WTC11 (cell line): ENCODE results near the gene LDB3. TPM values are rescaled to one million over a fixed set of nuclear protein-coding genes. Genes with fewer than 3 reads are reported as not detected.

Source experiments
- ATAC-seq: fragments of 200-7000 bp; cut with Tn5 transposase; 2 replicates; pipeline ENCODE4 v1.10.0; 2021; ENCODE audit warnings: mild to moderate bottlenecking, moderate library complexity
- CTCF ChIA-PET: fragments of 300-600 bp; sonication (Branson Sonifier 250); formaldehyde crosslinking; loops from one replicate; lab custom pipeline; 2021; ENCODE audit warnings: antibody characterized with exemption; lab: Charles Lee
- POLR2A ChIA-PET: fragments of 350-600 bp; sonication (Branson Sonifier 250); formaldehyde crosslinking; loops from one replicate; lab custom pipeline; 2021; ENCODE audit warnings: antibody characterized with exemption; lab: Charles Lee
- DNase-seq: peaks from one replicate; pipeline ENCODE4 v3.0.0; 2021; ENCODE audit warnings: low spot score
- H3K27ac Mint-ChIP-seq: 2 replicates; pipeline ENCODE4 v1.8.0; 2021; ENCODE audit warnings: mixed read lengths
- H3K27me3 Mint-ChIP-seq: 2 replicates; pipeline ENCODE4 v1.8.0; 2021; ENCODE audit warnings: low read depth, mild to moderate bottlenecking, moderate library complexity, mixed read lengths
- H3K36me3 Mint-ChIP-seq: 2 replicates; pipeline ENCODE4 v1.8.0; 2021; ENCODE audit warnings: mixed read lengths
- H3K4me1 Mint-ChIP-seq: 2 replicates; pipeline ENCODE4 v1.8.0; 2022; ENCODE audit warnings: mixed read lengths
- H3K4me3 Mint-ChIP-seq: 2 replicates; pipeline ENCODE4 v1.8.0; 2021; ENCODE audit warnings: mild to moderate bottlenecking, moderate library complexity, mixed read lengths
- H3K9me3 Mint-ChIP-seq: 2 replicates; pipeline ENCODE4 v1.8.0; 2021; ENCODE audit warnings: mixed read lengths
- EMX1 ChIP-seq: fragments of 250-450 bp; sonication (Bioruptor Pico); IDR thresholded peaks from 2 replicates; pipeline ENCODE4 v1.8.0; 2021; ENCODE audit warnings: mild to moderate bottlenecking
- ETV6 ChIP-seq: sonication (generic); formaldehyde crosslinking; IDR thresholded peaks from 2 replicates; pipeline ENCODE4 v1.8.1; 2022; ENCODE audit warnings: mild to moderate bottlenecking, missing genetic modification reagents
- FOXJ3 ChIP-seq: sonication (generic); formaldehyde crosslinking; IDR thresholded peaks from 2 replicates; pipeline ENCODE4 v1.9.0; 2021; ENCODE audit warnings: missing genetic modification reagents, mild to moderate bottlenecking, borderline replicate concordance
- GABPB1 ChIP-seq: sonication (generic); formaldehyde crosslinking; IDR thresholded peaks from 2 replicates; pipeline ENCODE4 v1.8.1; 2023; ENCODE audit warnings: mild to moderate bottlenecking, missing genetic modification reagents
- IRF2 ChIP-seq: sonication (generic); formaldehyde crosslinking; IDR thresholded peaks from 2 replicates; pipeline ENCODE4 v1.8.0; 2022; ENCODE audit warnings: low read depth, missing genetic modification reagents, borderline replicate concordance
- JAZF1 ChIP-seq: fragments of 250-450 bp; sonication (Bioruptor Pico); IDR thresholded peaks from 2 replicates; pipeline ENCODE4 v1.9.0; 2021; ENCODE audit warnings: moderate library complexity, mild to moderate bottlenecking, inconsistent platforms
- PRRX2 ChIP-seq: fragments of 250-450 bp; sonication (Bioruptor Pico); IDR thresholded peaks from 2 replicates; pipeline ENCODE4 v1.8.0; 2021; ENCODE audit warnings: mild to moderate bottlenecking
- RORB ChIP-seq: fragments of 250-450 bp; sonication (Bioruptor Pico); IDR thresholded peaks from 2 replicates; pipeline ENCODE4 v1.9.0; 2021; ENCODE audit warnings: mild to moderate bottlenecking
- TEAD1 ChIP-seq: sonication (generic); formaldehyde crosslinking; IDR thresholded peaks from 2 replicates; pipeline ENCODE4 v1.8.0; 2022; ENCODE audit warnings: mild to moderate bottlenecking, missing genetic modification reagents
- TEAD4 ChIP-seq: sonication (generic); formaldehyde crosslinking; IDR thresholded peaks from 2 replicates; pipeline ENCODE4 v1.8.0; 2022; ENCODE audit warnings: mild to moderate bottlenecking, missing genetic modification reagents
- ZNF317 ChIP-seq: sonication (generic); formaldehyde crosslinking; IDR thresholded peaks from 2 replicates; pipeline ENCODE4 v1.8.1; 2023; ENCODE audit warnings: low read depth, mild to moderate bottlenecking, moderate library complexity, missing genetic modification reagents, borderline replicate concordance
- total RNA-seq: library from RNA; stranded (reverse); gene quantifications from 3 replicates; pipeline ENCODE4 v1.2.3, GENCODE V29; 2021
- TF ChIP-seq, protein P1 (sequence below): sonication (generic); formaldehyde crosslinking; IDR thresholded peaks from 2 replicates; pipeline ENCODE4 v1.8.1; 2023; ENCODE audit warnings: mild to moderate bottlenecking, missing genetic modification reagents
- TF ChIP-seq, protein P2 (sequence below): fragments of 250-450 bp; sonication (Bioruptor Pico); IDR thresholded peaks from 2 replicates; pipeline ENCODE4 v1.9.0; 2021; ENCODE audit warnings: moderate library complexity, mild to moderate bottlenecking, inconsistent platforms, borderline replicate concordance
- TF ChIP-seq, protein P3 (sequence below): sonication (generic); formaldehyde crosslinking; IDR thresholded peaks from 2 replicates; pipeline ENCODE4 v1.8.1; 2022; ENCODE audit warnings: missing genetic modification reagents, borderline replicate concordance
- TF ChIP-seq, protein P4 (sequence below): sonication (generic); formaldehyde crosslinking; IDR thresholded peaks from 2 replicates; pipeline ENCODE4 v1.8.1; 2023; ENCODE audit warnings: mild to moderate bottlenecking, missing genetic modification reagents
- TF ChIP-seq, protein P5 (sequence below): sonication (generic); formaldehyde crosslinking; IDR thresholded peaks from 2 replicates; pipeline ENCODE4 v1.8.1; 2022; ENCODE audit warnings: mild to moderate bottlenecking, missing genetic modification reagents, moderate library complexity, borderline replicate concordance
- TF ChIP-seq, protein P6 (sequence below): fragments of 250-450 bp; sonication (Bioruptor Pico); conservative IDR thresholded peaks from 2 replicates; pipeline ENCODE4 v1.9.0; 2021; ENCODE audit warnings: mild to moderate bottlenecking
- TF ChIP-seq, protein P7 (sequence below): fragments of 250-450 bp; sonication (Bioruptor Pico); IDR thresholded peaks from 2 replicates; pipeline ENCODE4 v2.1.2; 2022; ENCODE audit warnings: mild to moderate bottlenecking, moderate library complexity
- TF ChIP-seq, protein P8 (sequence below): sonication (generic); formaldehyde crosslinking; conservative IDR thresholded peaks from 2 replicates; pipeline ENCODE4 v1.8.1; 2023; ENCODE audit warnings: mild to moderate bottlenecking, low read depth, missing genetic modification reagents, moderate library complexity
- TF ChIP-seq, protein P9 (sequence below): sonication (generic); formaldehyde crosslinking; IDR thresholded peaks from 2 replicates; pipeline ENCODE4 v1.8.1; 2023; ENCODE audit warnings: mild to moderate bottlenecking, missing genetic modification reagents, moderate library complexity

Gene LDB3
- total RNA-seq, 1 experiment from 2014 or later = 0.42 TPM

DNA sequence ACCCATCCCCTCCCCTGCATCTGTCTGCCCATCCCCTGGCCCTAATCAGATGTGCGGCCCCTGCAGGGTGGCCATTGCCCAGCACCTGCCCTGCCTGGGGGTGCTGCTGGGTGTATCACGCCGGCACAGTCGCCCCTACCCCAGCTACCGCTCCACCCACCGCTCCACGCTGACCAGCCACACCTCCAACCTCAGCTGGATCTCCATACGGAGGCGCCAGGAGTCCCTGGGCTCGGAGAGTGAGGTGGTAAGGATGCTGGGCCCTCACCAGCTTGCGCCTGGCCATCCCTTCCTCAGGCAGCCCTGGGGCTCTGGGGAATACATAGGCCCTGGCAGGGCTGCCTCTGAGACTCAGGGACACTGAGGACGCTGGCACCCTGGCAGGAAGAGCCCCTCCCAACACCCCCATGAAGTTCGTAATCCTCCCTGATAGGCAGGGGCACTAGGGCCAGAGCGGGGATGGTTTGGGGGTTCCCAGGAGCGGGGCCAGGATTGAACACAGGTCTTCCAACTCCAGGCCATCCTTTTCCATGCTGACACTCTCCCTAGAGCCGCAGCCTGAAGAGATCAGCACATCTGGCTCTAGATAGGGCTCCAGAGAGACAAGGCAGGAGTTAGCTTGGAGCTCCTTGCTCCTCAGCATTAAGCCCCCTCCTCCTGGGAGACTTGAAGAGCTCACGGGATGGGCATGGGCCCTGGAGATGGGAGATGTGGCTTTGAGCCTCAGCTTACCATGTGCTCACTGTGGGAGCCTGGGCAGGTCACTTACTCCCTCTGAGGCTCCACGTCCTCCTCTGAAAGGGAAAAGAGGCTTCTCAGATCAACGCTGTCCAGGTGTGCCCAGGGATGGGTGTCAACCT lies 5.9 kb upstream of the LDB3 start:
- Mint-ChIP-seq H3K27me3 (no peaks in the 10 kb centered on the region), H3K9me3 (no peaks in the 10 kb centered on the region), H3K27ac (no peak overlapping the region), H3K4me1 (peaks cover 9% of the 10 kb centered on the region), H3K4me3 (no peak overlapping the region), H3K36me3 (no peaks in the 10 kb centered on the region)
- ChIA-PET CTCF (interaction anchor here (0.6 to 1.7 kb wide), 9 partner anchors 9 to 278 kb away, joined by 3 to 6 read pairs (median 4); no protein-coding TSS in a partner anchor), POLR2A (no interaction called here)
- no peak for TF ChIP-seq IRF2 (CRISPR knock-in tag)
- TF ChIP-seq, protein P1, sequence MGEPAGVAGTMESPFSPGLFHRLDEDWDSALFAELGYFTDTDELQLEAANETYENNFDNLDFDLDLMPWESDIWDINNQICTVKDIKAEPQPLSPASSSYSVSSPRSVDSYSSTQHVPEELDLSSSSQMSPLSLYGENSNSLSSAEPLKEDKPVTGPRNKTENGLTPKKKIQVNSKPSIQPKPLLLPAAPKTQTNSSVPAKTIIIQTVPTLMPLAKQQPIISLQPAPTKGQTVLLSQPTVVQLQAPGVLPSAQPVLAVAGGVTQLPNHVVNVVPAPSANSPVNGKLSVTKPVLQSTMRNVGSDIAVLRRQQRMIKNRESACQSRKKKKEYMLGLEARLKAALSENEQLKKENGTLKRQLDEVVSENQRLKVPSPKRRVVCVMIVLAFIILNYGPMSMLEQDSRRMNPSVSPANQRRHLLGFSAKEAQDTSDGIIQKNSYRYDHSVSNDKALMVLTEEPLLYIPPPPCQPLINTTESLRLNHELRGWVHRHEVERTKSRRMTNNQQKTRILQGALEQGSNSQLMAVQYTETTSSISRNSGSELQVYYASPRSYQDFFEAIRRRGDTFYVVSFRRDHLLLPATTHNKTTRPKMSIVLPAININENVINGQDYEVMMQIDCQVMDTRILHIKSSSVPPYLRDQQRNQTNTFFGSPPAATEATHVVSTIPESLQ (CRISPR knock-in tag) = no peak
- TF ChIP-seq ZNF317 = no peak
- TF ChIP-seq RORB = no peak
- TF ChIP-seq, protein P2, sequence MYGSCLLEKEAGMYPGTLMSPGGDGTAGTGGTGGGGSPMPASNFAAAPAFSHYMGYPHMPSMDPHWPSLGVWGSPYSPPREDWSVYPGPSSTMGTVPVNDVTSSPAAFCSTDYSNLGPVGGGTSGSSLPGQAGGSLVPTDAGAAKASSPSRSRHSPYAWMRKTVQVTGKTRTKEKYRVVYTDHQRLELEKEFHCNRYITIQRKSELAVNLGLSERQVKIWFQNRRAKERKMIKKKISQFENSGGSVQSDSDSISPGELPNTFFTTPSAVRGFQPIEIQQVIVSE = no peak
- TF ChIP-seq, protein P3, sequence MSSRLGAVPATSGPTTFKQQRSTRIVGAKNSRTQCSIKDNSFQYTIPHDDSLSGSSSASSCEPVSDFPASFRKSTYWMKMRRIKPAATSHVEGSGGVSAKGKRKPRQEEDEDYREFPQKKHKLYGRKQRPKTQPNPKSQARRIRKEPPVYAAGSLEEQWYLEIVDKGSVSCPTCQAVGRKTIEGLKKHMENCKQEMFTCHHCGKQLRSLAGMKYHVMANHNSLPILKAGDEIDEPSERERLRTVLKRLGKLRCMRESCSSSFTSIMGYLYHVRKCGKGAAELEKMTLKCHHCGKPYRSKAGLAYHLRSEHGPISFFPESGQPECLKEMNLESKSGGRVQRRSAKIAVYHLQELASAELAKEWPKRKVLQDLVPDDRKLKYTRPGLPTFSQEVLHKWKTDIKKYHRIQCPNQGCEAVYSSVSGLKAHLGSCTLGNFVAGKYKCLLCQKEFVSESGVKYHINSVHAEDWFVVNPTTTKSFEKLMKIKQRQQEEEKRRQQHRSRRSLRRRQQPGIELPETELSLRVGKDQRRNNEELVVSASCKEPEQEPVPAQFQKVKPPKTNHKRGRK (CRISPR knock-in tag) = no peak
- TF ChIP-seq, protein P4, sequence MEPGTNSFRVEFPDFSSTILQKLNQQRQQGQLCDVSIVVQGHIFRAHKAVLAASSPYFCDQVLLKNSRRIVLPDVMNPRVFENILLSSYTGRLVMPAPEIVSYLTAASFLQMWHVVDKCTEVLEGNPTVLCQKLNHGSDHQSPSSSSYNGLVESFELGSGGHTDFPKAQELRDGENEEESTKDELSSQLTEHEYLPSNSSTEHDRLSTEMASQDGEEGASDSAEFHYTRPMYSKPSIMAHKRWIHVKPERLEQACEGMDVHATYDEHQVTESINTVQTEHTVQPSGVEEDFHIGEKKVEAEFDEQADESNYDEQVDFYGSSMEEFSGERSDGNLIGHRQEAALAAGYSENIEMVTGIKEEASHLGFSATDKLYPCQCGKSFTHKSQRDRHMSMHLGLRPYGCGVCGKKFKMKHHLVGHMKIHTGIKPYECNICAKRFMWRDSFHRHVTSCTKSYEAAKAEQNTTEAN (CRISPR knock-in tag) = no peak
- TF ChIP-seq, protein P5, sequence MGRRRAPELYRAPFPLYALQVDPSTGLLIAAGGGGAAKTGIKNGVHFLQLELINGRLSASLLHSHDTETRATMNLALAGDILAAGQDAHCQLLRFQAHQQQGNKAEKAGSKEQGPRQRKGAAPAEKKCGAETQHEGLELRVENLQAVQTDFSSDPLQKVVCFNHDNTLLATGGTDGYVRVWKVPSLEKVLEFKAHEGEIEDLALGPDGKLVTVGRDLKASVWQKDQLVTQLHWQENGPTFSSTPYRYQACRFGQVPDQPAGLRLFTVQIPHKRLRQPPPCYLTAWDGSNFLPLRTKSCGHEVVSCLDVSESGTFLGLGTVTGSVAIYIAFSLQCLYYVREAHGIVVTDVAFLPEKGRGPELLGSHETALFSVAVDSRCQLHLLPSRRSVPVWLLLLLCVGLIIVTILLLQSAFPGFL (CRISPR knock-in tag) = no peak
- no peak for TF ChIP-seq PRRX2 (CRISPR knock-in tag)
- TF ChIP-seq TEAD1 (CRISPR knock-in tag) = no peak
- TF ChIP-seq JAZF1 (CRISPR knock-in tag) = no peak
- TF ChIP-seq FOXJ3 (CRISPR knock-in tag) = no peak
- TF ChIP-seq ETV6 (CRISPR knock-in tag) = no peak
- no peak for TF ChIP-seq TEAD4 (CRISPR knock-in tag)
- TF ChIP-seq, protein P6, sequence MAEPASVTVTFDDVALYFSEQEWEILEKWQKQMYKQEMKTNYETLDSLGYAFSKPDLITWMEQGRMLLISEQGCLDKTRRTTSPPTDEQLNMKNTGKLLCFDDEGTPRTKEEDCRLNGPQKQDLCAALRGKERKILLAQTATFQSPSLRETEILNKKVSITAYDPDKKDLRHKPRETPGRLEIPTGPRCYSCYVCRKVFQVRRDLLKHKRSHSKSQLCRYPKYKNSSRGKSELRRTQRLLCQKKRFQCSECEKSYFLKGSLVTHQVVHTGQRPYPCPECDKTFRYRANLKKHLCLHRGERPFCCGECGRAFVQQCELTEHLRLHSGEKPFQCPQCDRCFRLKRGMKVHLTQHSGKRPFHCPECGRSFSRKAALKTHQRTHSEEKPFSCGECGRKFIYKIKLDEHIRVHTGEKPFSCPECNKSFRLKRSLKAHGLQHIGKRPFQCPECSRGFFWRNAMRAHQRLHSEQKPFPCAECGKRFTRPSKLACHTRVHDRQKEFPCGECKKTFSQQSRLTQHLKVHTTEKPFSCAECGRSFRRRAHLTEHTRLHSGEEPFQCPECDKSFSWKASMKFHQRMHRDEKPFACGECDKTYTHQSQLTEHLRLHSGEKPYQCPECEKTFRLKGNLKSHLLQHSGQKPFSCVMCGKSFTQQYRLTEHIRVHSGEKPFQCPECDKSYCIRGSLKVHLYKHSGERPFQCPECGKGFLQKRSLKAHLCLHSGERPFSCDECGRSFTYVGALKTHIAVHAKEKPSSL = no peak
- no peak for TF ChIP-seq EMX1 (CRISPR knock-in tag)
- no peak for ATAC-seq
- no peak for DNase-seq

DNA sequence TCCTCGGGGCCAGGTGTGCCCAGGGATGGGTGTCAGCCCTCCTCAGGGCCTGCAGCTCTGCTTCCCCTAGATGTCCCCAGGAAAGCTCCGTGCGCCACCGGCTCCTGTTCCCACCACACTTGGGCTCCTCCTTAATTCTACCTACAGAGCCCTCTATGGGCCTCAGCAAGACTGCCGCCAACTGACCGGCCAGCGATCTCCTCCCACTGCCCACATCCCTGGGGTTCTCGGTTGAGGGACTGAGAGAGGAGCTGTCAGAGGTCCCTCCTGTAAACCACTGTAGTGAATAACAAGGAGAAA lies 5.3 kb upstream of the LDB3 start:
- DNase-seq (peak; percentile 45), ATAC-seq (peak; percentile 50)
- Mint-ChIP-seq H3K4me1 (peaks cover 10% of the 10 kb centered on the region), H3K4me3 (no peak overlapping the region), H3K27ac (no peak overlapping the region), H3K36me3 (no peaks in the 10 kb centered on the region), H3K27me3 (no peaks in the 10 kb centered on the region), H3K9me3 (no peaks in the 10 kb centered on the region)
- CTCF ChIA-PET = interaction anchor here (0.6 to 1.7 kb wide), 9 partner anchors 8 to 277 kb away, joined by 3 to 6 read pairs (median 4); no protein-coding TSS in a partner anchor
- POLR2A ChIA-PET = no interaction called here
- TF ChIP-seq IRF2 (CRISPR knock-in tag) = no peak
- TF ChIP-seq, protein P7, sequence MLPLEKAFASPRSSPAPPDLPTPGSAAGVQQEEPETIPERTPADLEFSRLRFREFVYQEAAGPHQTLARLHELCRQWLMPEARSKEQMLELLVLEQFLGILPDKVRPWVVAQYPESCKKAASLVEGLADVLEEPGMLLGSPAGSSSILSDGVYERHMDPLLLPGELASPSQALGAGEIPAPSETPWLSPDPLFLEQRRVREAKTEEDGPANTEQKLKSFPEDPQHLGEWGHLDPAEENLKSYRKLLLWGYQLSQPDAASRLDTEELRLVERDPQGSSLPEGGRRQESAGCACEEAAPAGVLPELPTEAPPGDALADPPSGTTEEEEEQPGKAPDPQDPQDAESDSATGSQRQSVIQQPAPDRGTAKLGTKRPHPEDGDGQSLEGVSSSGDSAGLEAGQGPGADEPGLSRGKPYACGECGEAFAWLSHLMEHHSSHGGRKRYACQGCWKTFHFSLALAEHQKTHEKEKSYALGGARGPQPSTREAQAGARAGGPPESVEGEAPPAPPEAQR (CRISPR knock-in tag) = no peak
- no peak for TF ChIP-seq ETV6 (CRISPR knock-in tag)
- no peak for TF ChIP-seq GABPB1 (CRISPR knock-in tag)
- TF ChIP-seq, protein P8, sequence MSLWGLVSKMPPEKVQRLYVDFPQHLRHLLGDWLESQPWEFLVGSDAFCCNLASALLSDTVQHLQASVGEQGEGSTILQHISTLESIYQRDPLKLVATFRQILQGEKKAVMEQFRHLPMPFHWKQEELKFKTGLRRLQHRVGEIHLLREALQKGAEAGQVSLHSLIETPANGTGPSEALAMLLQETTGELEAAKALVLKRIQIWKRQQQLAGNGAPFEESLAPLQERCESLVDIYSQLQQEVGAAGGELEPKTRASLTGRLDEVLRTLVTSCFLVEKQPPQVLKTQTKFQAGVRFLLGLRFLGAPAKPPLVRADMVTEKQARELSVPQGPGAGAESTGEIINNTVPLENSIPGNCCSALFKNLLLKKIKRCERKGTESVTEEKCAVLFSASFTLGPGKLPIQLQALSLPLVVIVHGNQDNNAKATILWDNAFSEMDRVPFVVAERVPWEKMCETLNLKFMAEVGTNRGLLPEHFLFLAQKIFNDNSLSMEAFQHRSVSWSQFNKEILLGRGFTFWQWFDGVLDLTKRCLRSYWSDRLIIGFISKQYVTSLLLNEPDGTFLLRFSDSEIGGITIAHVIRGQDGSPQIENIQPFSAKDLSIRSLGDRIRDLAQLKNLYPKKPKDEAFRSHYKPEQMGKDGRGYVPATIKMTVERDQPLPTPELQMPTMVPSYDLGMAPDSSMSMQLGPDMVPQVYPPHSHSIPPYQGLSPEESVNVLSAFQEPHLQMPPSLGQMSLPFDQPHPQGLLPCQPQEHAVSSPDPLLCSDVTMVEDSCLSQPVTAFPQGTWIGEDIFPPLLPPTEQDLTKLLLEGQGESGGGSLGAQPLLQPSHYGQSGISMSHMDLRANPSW (CRISPR knock-in tag) = no peak
- TF ChIP-seq, protein P9, sequence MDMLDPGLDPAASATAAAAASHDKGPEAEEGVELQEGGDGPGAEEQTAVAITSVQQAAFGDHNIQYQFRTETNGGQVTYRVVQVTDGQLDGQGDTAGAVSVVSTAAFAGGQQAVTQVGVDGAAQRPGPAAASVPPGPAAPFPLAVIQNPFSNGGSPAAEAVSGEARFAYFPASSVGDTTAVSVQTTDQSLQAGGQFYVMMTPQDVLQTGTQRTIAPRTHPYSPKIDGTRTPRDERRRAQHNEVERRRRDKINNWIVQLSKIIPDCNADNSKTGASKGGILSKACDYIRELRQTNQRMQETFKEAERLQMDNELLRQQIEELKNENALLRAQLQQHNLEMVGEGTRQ (CRISPR knock-in tag) = no peak
